Calu3 (cell line): ENCODE data around the gene ADCY3. TPM values are rescaled to one million over a fixed set of nuclear protein-coding genes. Genes with fewer than 3 reads are reported as not detected.

Source experiments
- BruUV-seq: library from RNA; stranded (reverse); fragments of 400-500 nt; replicated peaks from 2 replicates; lab custom pipeline; 2021; lab: Mats Ljungman, UMichigan
- CTCF ChIA-PET: fragments of 300-600 bp; sonication (Branson Sonifier 250); formaldehyde crosslinking; loops from one replicate; lab custom pipeline; 2022; ENCODE audit warnings: antibody characterized with exemption; lab: Charles Lee
- DNase-seq: peaks from one replicate; pipeline ENCODE4 v3.0.0; 2022
- H3K27ac Mint-ChIP-seq: one replicate; pipeline ENCODE4 v1.8.0; 2022; ENCODE audit warnings: mixed read lengths; ENCODE audit not compliant: unreplicated experiment
- H3K27me3 Mint-ChIP-seq: one replicate; pipeline ENCODE4 v1.8.0; 2022; ENCODE audit warnings: mixed read lengths; ENCODE audit not compliant: unreplicated experiment
- H3K36me3 Mint-ChIP-seq: one replicate; pipeline ENCODE4 v1.8.0; 2022; ENCODE audit warnings: mild to moderate bottlenecking, moderate library complexity, mixed read lengths; ENCODE audit not compliant: insufficient read depth, unreplicated experiment
- H3K4me1 Mint-ChIP-seq: one replicate; pipeline ENCODE4 v1.8.0; 2022; ENCODE audit warnings: mild to moderate bottlenecking, low read depth, mixed read lengths; ENCODE audit not compliant: unreplicated experiment
- H3K4me3 Mint-ChIP-seq: one replicate; pipeline ENCODE4 v1.8.0; 2022; ENCODE audit warnings: mild to moderate bottlenecking, low read depth, moderate library complexity, mixed read lengths; ENCODE audit not compliant: unreplicated experiment
- H3K9me3 Mint-ChIP-seq: one replicate; pipeline ENCODE4 v1.8.0; 2022; ENCODE audit warnings: low read depth, mixed read lengths; ENCODE audit not compliant: unreplicated experiment
- intact Hi-C: fragments of 100-400 bp; cut with micrococcal nuclease; formaldehyde crosslinking; loops from one replicate; pipeline ENCODE4 v1.10.0; 2022; ENCODE audit not compliant: unreplicated experiment
- total RNA-seq: library from RNA; stranded (reverse); gene quantifications from 2 replicates; pipeline ENCODE4 v1.2.3, GENCODE V29; 2022
- TF ChIP-seq, protein P1 (sequence below): fragments of 200-600 bp; IDR thresholded peaks from one replicate; pipeline ENCODE4 v1.8.0; 2022; ENCODE audit warnings: antibody characterized with exemption; ENCODE audit not compliant: unreplicated experiment

The ADCY3 gene
- total RNA-seq, 1 experiment from 2014 or later: 63.7 TPM

GRCh38 chr2:24859968-24860600 is 60.0 kb downstream of the ADCY3 start:
- H3K27me3 Mint-ChIP-seq: no peaks in the 10 kb centered on the region
- H3K4me1 Mint-ChIP-seq: no peaks in the 10 kb centered on the region
- no peak for DNase-seq
- BruUV-seq: no TSS peak
- no peaks in the 10 kb centered on the region for H3K9me3 Mint-ChIP-seq
- TF ChIP-seq, protein P1, sequence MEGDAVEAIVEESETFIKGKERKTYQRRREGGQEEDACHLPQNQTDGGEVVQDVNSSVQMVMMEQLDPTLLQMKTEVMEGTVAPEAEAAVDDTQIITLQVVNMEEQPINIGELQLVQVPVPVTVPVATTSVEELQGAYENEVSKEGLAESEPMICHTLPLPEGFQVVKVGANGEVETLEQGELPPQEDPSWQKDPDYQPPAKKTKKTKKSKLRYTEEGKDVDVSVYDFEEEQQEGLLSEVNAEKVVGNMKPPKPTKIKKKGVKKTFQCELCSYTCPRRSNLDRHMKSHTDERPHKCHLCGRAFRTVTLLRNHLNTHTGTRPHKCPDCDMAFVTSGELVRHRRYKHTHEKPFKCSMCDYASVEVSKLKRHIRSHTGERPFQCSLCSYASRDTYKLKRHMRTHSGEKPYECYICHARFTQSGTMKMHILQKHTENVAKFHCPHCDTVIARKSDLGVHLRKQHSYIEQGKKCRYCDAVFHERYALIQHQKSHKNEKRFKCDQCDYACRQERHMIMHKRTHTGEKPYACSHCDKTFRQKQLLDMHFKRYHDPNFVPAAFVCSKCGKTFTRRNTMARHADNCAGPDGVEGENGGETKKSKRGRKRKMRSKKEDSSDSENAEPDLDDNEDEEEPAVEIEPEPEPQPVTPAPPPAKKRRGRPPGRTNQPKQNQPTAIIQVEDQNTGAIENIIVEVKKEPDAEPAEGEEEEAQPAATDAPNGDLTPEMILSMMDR: no peak
- H3K36me3 Mint-ChIP-seq: no peaks in the 10 kb centered on the region
- intact Hi-C loops: no loop called here
- CTCF ChIA-PET: no interaction called here
- no peak overlapping the region for H3K4me3 Mint-ChIP-seq
- H3K27ac Mint-ChIP-seq: no peak overlapping the region

- Mint-ChIP-seq H3K36me3 (no peaks in the 10 kb centered on the region), H3K27me3 (no peaks in the 10 kb centered on the region), H3K4me1 (no peaks in the 10 kb centered on the region), H3K27ac (no peak overlapping the region), H3K4me3 (no peak overlapping the region), H3K9me3 (no peaks in the 10 kb centered on the region)
- CTCF ChIA-PET: no interaction called here
- no peak for DNase-seq
- TF ChIP-seq, protein P1: no peak
- intact Hi-C loops: no loop called here
- no TSS peak for BruUV-seq
These were observed 61.0 kb downstream of the ADCY3 start for GRCh38 chr2:24858996-24859395.

DNA sequence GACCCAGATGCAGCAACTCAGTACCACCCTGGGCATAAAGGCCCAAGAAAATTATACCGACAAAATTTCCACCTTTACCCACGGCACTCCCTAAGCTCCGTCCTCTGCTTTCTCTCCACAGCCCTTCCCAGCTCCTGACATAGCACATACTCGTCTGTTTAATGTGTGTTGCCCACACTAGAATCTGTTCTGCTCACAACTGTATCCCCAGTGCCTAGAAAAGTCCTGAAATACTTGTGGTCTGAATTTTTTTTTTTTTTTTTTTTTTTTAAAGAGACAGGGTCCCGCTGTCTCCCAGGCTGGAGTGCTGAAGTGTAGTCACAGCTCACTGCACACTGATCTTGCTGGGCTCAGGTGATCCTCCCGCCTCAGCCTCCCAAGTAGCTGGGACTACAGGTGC is 62.3 kb downstream of the ADCY3 start:
- H3K9me3 Mint-ChIP-seq: no peaks in the 10 kb centered on the region
- no TSS peak for BruUV-seq
- TF ChIP-seq, protein P1: no peak
- no peak overlapping the region for H3K27ac Mint-ChIP-seq
- H3K36me3 Mint-ChIP-seq: peaks cover 2% of the 10 kb centered on the region
- H3K27me3 Mint-ChIP-seq: no peaks in the 10 kb centered on the region
- no peaks in the 10 kb centered on the region for H3K4me1 Mint-ChIP-seq
- intact Hi-C loops: no loop called here
- H3K4me3 Mint-ChIP-seq: no peak overlapping the region
- CTCF ChIA-PET: interaction anchor here (0.6 to 0.7 kb wide), 2 partner anchors 12 to 30 kb away, joined by 3 to 6 read pairs; no protein-coding TSS in a partner anchor
- DNase-seq: no peak

GRCh38 chr2:24856791-24857211 is 63.2 kb downstream of the ADCY3 start:
- CTCF ChIA-PET: no interaction called here
- no peak overlapping the region for H3K27ac Mint-ChIP-seq

More at GRCh38 chr2:24856791-24857211, 63.2 kb downstream of the ADCY3 start:
- no TSS peak for BruUV-seq
- intact Hi-C loops: no loop called here
- Mint-ChIP-seq H3K4me1 (no peaks in the 10 kb centered on the region), H3K4me3 (no peak overlapping the region), H3K9me3 (no peaks in the 10 kb centered on the region), H3K36me3 (peaks cover 5% of the 10 kb centered on the region), H3K27me3 (no peaks in the 10 kb centered on the region)
- no peak for DNase-seq
- TF ChIP-seq, protein P1: no peak
